Measurements from ENCODE around the gene PASD1. TPM values are rescaled to one million over a fixed set of nuclear protein-coding genes. Genes with fewer than 3 reads are reported as not detected.

The PASD1 gene
- total RNA-seq, 1 experiment from 2014 or later = not detected

GRCh38 chrX:151633157-151633556 lies 69.7 kb downstream of the PASD1 start:
- intact Hi-C loops (cut with micrococcal nuclease; ENCODE audit: unreplicated experiment) = no loop called here
- no TSS peak for BruUV-seq (replicated peaks)
- Histone ChIP-seq H2AFZ (no peak overlapping the region), H3K4me1 (replicated peaks; ENCODE audit: insufficient read depth) (no peaks in the 10 kb centered on the region), H3K36me3 (ENCODE audit: low read depth) (no peaks in the 10 kb centered on the region), H3F3A (ENCODE audit: insufficient read depth, low read depth) (no peaks in the 10 kb centered on the region), H3K27me3 (ENCODE audit: insufficient read depth, low read depth) (peaks cover 28% of the 10 kb centered on the region), H3K79me2 (ENCODE audit: low read depth) (no peaks in the 10 kb centered on the region), H3K9me3 (ENCODE audit: insufficient read depth, low read depth) (no peaks in the 10 kb centered on the region), H4K20me1 (ENCODE audit: insufficient read depth) (no peaks in the 10 kb centered on the region), H3K27ac (no peak overlapping the region), H3K9me2 (ENCODE audit: insufficient read depth) (no peaks in the 10 kb centered on the region; the same call in 1 of the 2 replicates), H3K4me2 (no peak overlapping the region), H3K4me3 (no peak overlapping the region)
- TF ChIP-seq CTCF (conservative IDR thresholded peaks at IDR 0.05) (no peak), EZH2 (IDR thresholded peaks at IDR 0.05; ENCODE audit: low read depth) (no peak)
- CTCF ChIA-PET = no interaction called here
- no peak for DNase-seq
- POLR2A ChIA-PET (ENCODE audit: unreplicated experiment) = no interaction called here

GRCh38 chrX:151634937-151635336 lies 71.5 kb downstream of the PASD1 start:
- no peak for DNase-seq
- TF ChIP-seq EZH2 (IDR thresholded peaks at IDR 0.05; ENCODE audit: low read depth) = no peak
- Histone ChIP-seq H3K79me2 (ENCODE audit: low read depth) (no peaks in the 10 kb centered on the region), H3K9me2 (ENCODE audit: insufficient read depth) (no peaks in the 10 kb centered on the region; the same call in 1 of the 2 replicates), H3K4me2 (no peak overlapping the region), H3K36me3 (ENCODE audit: low read depth) (no peaks in the 10 kb centered on the region), H3K4me3 (no peak overlapping the region), H4K20me1 (ENCODE audit: insufficient read depth) (no peaks in the 10 kb centered on the region), H3F3A (ENCODE audit: insufficient read depth, low read depth) (no peaks in the 10 kb centered on the region), H2AFZ (no peak overlapping the region), H3K27ac (no peak overlapping the region), H3K27me3 (ENCODE audit: insufficient read depth, low read depth) (peaks cover 22% of the 10 kb centered on the region), H3K9me3 (ENCODE audit: insufficient read depth, low read depth) (no peaks in the 10 kb centered on the region), H3K4me1 (replicated peaks; ENCODE audit: insufficient read depth) (no peaks in the 10 kb centered on the region)
- POLR2A ChIA-PET (ENCODE audit: unreplicated experiment) = no interaction called here
- CTCF ChIA-PET = no interaction called here
- intact Hi-C loops (cut with micrococcal nuclease; ENCODE audit: unreplicated experiment) = no loop called here
- no TSS peak for BruUV-seq (replicated peaks)

- Histone ChIP-seq H4K20me1 (ENCODE audit: insufficient read depth) (no peaks in the 10 kb centered on the region), H3K4me1 (replicated peaks; ENCODE audit: insufficient read depth) (no peaks in the 10 kb centered on the region), H2AFZ (no peak overlapping the region), H3K27me3 (ENCODE audit: insufficient read depth, low read depth) (peaks cover 6% of the 10 kb centered on the region; the same call in 1 of the 2 replicates), H3K9me2 (ENCODE audit: insufficient read depth) (0 out of 2 replicates have a peak, but pooled peaks cover 4% of the 10 kb centered on the region), H3K36me3 (ENCODE audit: low read depth) (no peaks in the 10 kb centered on the region), H3K79me2 (ENCODE audit: low read depth) (no peaks in the 10 kb centered on the region), H3F3A (ENCODE audit: insufficient read depth, low read depth) (no peaks in the 10 kb centered on the region), H3K4me3 (no peak overlapping the region), H3K4me2 (no peak overlapping the region), H3K9me3 (ENCODE audit: insufficient read depth, low read depth) (no peaks in the 10 kb centered on the region), H3K27ac (no peak overlapping the region)
- no peak for DNase-seq
- BruUV-seq (replicated peaks) = no TSS peak
- intact Hi-C loops (cut with micrococcal nuclease; ENCODE audit: unreplicated experiment) = no loop called here
- TF ChIP-seq CTCF (conservative IDR thresholded peaks at IDR 0.05) = no peak
- TF ChIP-seq EZH2 (IDR thresholded peaks at IDR 0.05; ENCODE audit: low read depth) = no peak
- ChIA-PET POLR2A (ENCODE audit: unreplicated experiment) (no interaction called here), CTCF (no interaction called here)
Measured at GRCh38 chrX:151641564-151641963, 78.1 kb downstream of the PASD1 start.

GRCh38 chrX:151675121-151675746 lies 111.8 kb downstream of the PASD1 start:
- ChIA-PET CTCF (no interaction called here), POLR2A (ENCODE audit: unreplicated experiment) (no interaction called here)
- H3K4me2 ChIP-seq = no peak overlapping the region
- H3K4me3 ChIP-seq = no peak overlapping the region
- no peaks in the 10 kb centered on the region for H3F3A ChIP-seq (ENCODE audit: insufficient read depth, low read depth)
- TF ChIP-seq CTCF (conservative IDR thresholded peaks at IDR 0.05) (no peak), EZH2 (IDR thresholded peaks at IDR 0.05; ENCODE audit: low read depth) (no peak)
- peaks cover 88% of the 10 kb centered on the region for H3K27me3 ChIP-seq (ENCODE audit: insufficient read depth, low read depth)
- H3K79me2 ChIP-seq (ENCODE audit: low read depth) = no peaks in the 10 kb centered on the region
- no TSS peak for BruUV-seq (replicated peaks)
- no peaks in the 10 kb centered on the region for H3K36me3 ChIP-seq (ENCODE audit: low read depth)
- DNase-seq = no peak
- H3K27ac ChIP-seq = no peak overlapping the region
- no peaks in the 10 kb centered on the region for H3K9me2 ChIP-seq (ENCODE audit: insufficient read depth)
- H4K20me1 ChIP-seq (ENCODE audit: insufficient read depth) = no peaks in the 10 kb centered on the region
- H3K4me1 ChIP-seq (replicated peaks; ENCODE audit: insufficient read depth) = no peaks in the 10 kb centered on the region
- intact Hi-C loops (cut with micrococcal nuclease; ENCODE audit: unreplicated experiment) = no loop called here
- H3K9me3 ChIP-seq (ENCODE audit: insufficient read depth, low read depth) = no peaks in the 10 kb centered on the region
- H2AFZ ChIP-seq = no peak overlapping the region

All from PC-9 (cell line).